Stimulated activated CD4-positive, alpha-beta T cell treated with anti-CD3 and anti-CD28 coated beads, Interleukin-15, amount 100 ng/mL, for 24 hours (primary cell): ENCODE data around the gene GPX4.

Experiments used
- DNase-seq: peaks from one replicate; pipeline ENCODE4 v3.0.0-alpha.2; 2020

The GPX4 gene

GRCh38 chr19:1135454-1135853 is 31.7 kb downstream of the GPX4 start:
- no peak for DNase-seq

- no peak for DNase-seq
Measured at GRCh38 chr19:1136201-1136600, 32.4 kb downstream of the GPX4 start.

- DNase-seq = no peak
Measured at GRCh38 chr19:1136621-1137317, 33.0 kb downstream of the GPX4 start.

- DNase-seq = no peak
Measured at GRCh38 chr19:1138121-1138520, 34.3 kb downstream of the GPX4 start.

- no peak for DNase-seq
Measured at GRCh38 chr19:1139126-1139525, 35.3 kb downstream of the GPX4 start.

- DNase-seq = no peak
Measured at GRCh38 chr19:1140272-1141027, 36.7 kb downstream of the GPX4 start.

GRCh38 chr19:1141944-1142343 is 38.1 kb downstream of the GPX4 start:
- DNase-seq = no peak

- no peak for DNase-seq
Measured at GRCh38 chr19:1143828-1144399, 40.1 kb downstream of the GPX4 start.

- DNase-seq = no peak
Measured at GRCh38 chr19:1144741-1145140, 40.9 kb downstream of the GPX4 start.

- DNase-seq = no peak
Measured at GRCh38 chr19:1145635-1146411, 42.0 kb downstream of the GPX4 start.

GRCh38 chr19:1146412-1146699 is 42.6 kb downstream of the GPX4 start:
- DNase-seq = no peak

GRCh38 chr19:1146858-1147780 is 43.3 kb downstream of the GPX4 start:
- DNase-seq = no peak

- DNase-seq = no peak
Measured at GRCh38 chr19:1147934-1148549, 44.2 kb downstream of the GPX4 start.

GRCh38 chr19:1149259-1150045 is 45.7 kb downstream of the GPX4 start:
- no peak for DNase-seq

GRCh38 chr19:1150333-1151036 is 46.7 kb downstream of the GPX4 start:
- no peak for DNase-seq

- DNase-seq = no peak
Measured at GRCh38 chr19:1151037-1151724, 47.4 kb downstream of the GPX4 start.

- no peak for DNase-seq
Measured at GRCh38 chr19:1151917-1152587, 48.3 kb downstream of the GPX4 start.

GRCh38 chr19:1153891-1154730 is 50.3 kb downstream of the GPX4 start:
- no peak for DNase-seq
